COLO829 (cell line): Measurements from ENCODE around the gene NCK2.
"Not testable (repeated sequence)": the region's sequence is repeated elsewhere in the genome, so short reads cannot be mapped to it uniquely, and the experiment has no call there.

Experiments used
- DNase-seq: peaks from one replicate; pipeline ENCODE4 v3.0.0; 2012; ENCODE audit warnings: low spot score

NCK2 gene

GRCh38 chr2:105893011-105893995 lies 148.6 kb downstream of the NCK2 start:
- no peak for DNase-seq

- DNase-seq = no peak
Observed at GRCh38 chr2:105894327-105894944, 149.7 kb downstream of the NCK2 start.

- DNase-seq = no peak
Observed at GRCh38 chr2:105895990-105896764, 151.5 kb downstream of the NCK2 start.

GRCh38 chr2:105896765-105897163 lies 152.1 kb downstream of the NCK2 start:
- DNase-seq = no peak

DNA sequence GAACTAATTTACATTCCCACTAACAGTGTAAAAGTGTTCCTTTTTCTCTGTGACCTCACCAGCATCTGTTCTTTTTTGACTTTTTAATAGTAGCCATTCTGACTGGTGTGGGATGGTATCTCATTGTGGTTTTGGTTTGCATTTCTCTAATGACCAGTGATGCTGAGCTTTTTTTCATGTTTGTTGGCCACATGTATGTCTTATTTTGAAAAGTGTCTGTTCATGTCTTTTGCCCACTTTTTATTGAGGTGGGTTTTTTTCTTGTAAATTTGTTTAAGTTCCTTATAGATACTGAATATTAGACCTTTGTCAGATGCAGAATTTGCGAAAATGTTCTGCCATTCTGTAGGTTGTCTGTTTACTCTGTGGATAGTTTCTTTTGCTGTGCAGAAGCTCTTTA lies 153.0 kb downstream of the NCK2 start:
- DNase-seq = not testable (repeated sequence)

- no peak for DNase-seq
Observed at GRCh38 chr2:105903051-105903674, 158.5 kb downstream of the NCK2 start.

- DNase-seq = no peak
Observed at GRCh38 chr2:105904938-105905337, 160.2 kb downstream of the NCK2 start.

GRCh38 chr2:105906481-105906880 lies 161.8 kb downstream of the NCK2 start:
- no peak for DNase-seq

DNA sequence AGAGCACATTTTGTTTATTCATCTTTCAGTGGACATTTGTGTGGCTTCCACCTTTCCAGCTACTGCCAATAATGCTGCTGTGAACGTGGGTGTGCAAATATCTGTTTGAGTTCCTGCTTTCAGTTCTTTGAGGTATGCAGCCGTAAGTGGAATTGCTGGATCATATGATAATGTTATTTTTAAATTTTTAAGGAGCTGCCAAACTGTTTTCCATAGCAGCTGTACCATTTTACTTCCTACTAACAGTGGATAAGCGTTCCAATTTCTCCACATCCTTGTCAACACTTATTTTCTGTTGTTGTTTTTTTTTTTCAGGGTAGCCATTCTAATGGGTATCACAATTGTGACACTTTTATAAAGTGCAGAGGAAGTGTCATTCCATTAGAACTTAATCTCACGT lies 162.5 kb downstream of the NCK2 start:
- DNase-seq = no peak

GRCh38 chr2:105909215-105909614 lies 164.5 kb downstream of the NCK2 start:
- no peak for DNase-seq

- no peak for DNase-seq
Observed at GRCh38 chr2:105910497-105911238, 166.0 kb downstream of the NCK2 start.

DNA sequence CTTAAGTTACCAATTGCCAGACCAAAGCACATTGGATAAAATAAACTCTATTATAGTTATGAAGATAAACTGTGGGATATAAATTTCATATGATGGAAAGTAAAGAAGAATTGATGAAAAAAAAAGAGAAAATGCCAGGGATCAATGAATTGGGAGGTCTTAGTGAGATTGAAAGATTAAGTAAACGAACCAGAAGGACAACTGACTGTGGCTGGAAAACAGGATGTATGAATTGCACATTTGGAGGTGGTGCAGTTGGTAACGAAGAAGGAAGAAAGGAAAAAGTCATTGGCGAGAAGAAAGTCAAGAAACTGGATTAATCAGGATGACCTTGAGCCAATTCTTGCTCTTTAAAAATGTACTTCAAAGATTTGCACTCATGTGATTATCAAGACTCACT lies 166.7 kb downstream of the NCK2 start:
- no peak for DNase-seq

DNA sequence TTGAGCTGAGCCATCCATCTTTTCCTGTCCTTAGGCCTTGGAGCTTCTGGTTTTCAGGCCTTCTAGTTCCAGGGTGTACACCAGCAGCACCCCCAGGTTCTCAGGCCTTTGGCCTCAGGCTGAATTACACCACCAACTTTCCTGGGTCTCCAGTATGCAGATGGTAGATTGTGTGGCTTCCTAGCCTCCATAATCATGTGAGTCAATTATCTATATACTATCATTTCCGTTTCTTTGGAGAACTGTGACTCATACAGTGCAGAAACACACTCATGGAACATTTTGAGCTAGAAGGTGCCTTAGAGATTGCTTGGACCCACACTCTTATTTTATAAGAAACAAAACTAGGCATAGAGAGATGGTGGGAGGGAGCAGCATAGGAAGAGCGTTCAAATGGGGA lies 167.4 kb downstream of the NCK2 start:
- no peak for DNase-seq

DNA sequence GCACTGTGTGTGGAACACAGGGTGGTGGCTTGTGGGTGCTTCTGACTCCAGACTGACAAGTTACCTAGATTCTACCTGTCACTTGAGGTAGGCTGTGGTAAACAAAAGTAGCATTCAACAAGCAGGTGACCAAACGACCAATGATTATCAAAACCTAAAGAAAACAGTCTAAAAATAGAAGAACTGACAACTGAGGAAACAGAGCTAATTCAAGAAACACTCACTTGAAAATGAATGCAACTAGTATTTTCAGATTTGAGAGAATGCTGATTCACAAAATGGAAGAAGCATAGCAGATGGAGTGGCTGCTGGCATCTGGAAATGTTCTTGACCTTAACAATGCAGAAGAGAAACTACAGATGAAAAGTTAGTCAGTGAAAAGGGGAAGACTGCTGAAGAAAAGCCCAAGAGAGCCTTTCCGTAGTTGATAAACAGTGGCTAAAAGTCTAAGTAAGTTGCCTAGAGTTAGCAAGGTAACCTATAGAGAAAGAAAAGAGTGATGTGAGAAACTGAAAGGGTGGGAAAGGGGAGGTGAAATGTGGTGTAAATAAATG lies 170.4 kb downstream of the NCK2 start:
- DNase-seq = no peak

GRCh38 chr2:105917226-105917625 lies 172.5 kb downstream of the NCK2 start:
- no peak for DNase-seq

DNA sequence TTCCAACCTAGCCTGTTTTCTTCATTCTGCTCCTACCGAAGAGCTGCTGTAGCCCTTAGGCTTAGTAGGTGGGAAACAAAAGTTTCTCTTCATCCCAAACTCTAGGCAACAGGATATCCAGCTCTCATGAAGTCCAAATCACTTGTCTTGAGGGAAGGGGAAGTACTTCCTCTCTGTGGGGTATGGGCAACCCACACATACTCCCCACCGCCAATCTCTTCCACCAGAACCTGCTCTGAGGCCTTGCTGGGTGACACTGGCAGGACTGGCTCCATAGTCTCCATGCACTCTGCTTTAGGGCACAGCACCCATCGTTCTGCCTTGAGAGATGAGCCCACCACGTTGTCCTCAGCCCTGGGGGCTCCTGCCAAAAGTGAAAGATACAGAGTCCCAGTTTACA lies 173.0 kb downstream of the NCK2 start:
- DNase-seq = no peak

DNA sequence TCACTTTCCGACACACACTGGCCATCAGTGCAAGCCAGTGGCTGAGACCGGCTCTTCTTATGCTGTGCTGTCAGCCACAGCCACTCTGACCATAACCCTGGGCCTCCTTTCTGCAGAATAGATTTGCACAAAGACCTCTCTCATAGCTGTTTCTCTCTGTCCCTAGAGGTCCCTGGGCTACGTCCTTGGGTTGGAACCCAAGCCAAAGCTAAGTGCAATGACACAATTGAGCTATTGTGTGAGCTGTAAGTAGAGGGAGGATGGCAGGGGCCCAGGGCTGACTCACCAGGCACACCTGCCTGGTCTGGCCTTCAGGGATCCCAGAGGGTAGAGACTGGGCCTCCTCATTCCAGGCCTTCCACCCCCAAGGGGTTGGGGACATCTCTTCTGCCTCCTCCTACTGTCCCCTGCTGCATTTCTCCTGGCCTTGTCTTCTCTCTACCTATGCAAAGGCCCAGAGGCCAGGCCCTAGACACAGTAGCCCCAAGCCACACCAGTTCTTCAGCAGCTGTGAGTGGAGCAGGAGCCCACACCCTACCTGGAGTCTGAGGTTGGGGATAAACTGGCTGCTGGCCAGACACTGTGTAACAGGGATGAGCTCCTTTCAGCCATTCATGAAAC lies 174.6 kb downstream of the NCK2 start:
- DNase-seq = peak; percentile 89

GRCh38 chr2:105919826-105920225 lies 175.1 kb downstream of the NCK2 start:
- peak; percentile 61 for DNase-seq

DNA sequence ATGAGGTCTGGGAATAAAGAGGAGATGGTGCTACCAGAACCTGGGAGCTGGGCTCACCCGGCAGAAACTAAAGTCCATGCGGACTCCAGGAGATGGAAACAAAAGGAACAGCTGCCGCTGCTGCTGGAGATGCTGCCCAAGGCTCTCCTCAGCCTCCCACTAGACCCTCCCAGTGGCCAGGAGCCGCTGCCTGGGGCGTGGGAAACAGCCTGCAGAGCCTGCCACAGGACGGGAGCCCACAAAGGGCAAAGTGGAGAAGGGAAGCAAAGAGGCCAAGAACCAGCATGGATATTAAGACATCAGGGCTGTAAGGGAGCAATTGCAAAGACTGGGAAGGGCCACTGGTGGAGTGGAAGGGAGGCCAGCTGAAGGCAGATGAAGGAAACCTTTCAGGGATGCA lies 179.6 kb downstream of the NCK2 start:
- no peak for DNase-seq

DNA sequence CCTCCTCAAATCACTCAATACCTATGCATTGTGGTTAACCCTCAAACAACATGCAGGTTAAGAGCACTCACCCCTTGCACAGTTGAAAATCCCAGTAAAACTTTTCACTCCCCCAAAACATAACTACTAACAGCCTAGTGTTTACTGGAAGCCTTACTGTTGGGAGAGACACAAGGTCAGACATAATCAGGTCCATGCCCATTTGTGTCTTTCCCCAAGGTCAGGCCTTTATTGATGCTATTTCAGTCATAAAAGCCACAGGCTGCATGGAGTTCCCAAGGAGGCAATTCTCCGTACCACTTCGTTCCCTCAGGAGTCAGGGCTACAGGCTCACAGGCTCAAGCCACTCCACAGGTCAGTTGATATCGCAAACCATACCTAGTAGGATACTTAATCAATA lies 180.2 kb downstream of the NCK2 start:
- no peak for DNase-seq

- DNase-seq = no peak
Observed at GRCh38 chr2:105925390-105925789, 180.7 kb downstream of the NCK2 start.
